Activated CD4-positive, alpha-beta T cell treated with anti-CD3 and anti-CD28 coated beads for 36 hours (primary cell): ENCODE results near the gene ZNF844. TPM values are rescaled to one million over a fixed set of nuclear protein-coding genes. Genes with fewer than 3 reads are reported as not detected.
"Not testable (repeated sequence)": the region's sequence is repeated elsewhere in the genome, so short reads cannot be mapped to it uniquely, and the experiment has no call there.

ENCODE experiments used
- ATAC-seq: fragments of 200-7000 bp; cut with Tn5 transposase; one replicate; pipeline ENCODE4 v1.10.0; 2021; ENCODE audit warnings: mild to moderate bottlenecking, moderate library complexity
- CTCF ChIA-PET: fragments of 350-600 bp; sonication (Branson Sonifier 250); formaldehyde crosslinking; loops from one replicate; lab custom pipeline; 2021; ENCODE audit warnings: antibody characterized with exemption; lab: Charles Lee
- POLR2A ChIA-PET: fragments of 350-600 bp; sonication (Branson Sonifier 250); formaldehyde crosslinking; loops from one replicate; lab custom pipeline; 2021; ENCODE audit warnings: antibody characterized with exemption, inconsistent platforms; lab: Charles Lee
- DNase-seq: peaks from one replicate; pipeline ENCODE4 v3.0.0-alpha.2; 2020
- H3K27ac Mint-ChIP-seq: one replicate; pipeline ENCODE4 v1.8.0; 2021; ENCODE audit warnings: mixed read lengths
- H3K27me3 Mint-ChIP-seq: one replicate; pipeline ENCODE4 v1.8.0; 2021; ENCODE audit warnings: mixed read lengths
- H3K36me3 Mint-ChIP-seq: one replicate; pipeline ENCODE4 v1.8.0; 2021; ENCODE audit warnings: low read depth, mixed read lengths
- H3K4me1 Mint-ChIP-seq: one replicate; pipeline ENCODE4 v1.8.0; 2021; ENCODE audit warnings: mixed read lengths
- H3K4me3 Mint-ChIP-seq: one replicate; pipeline ENCODE4 v1.8.0; 2021; ENCODE audit warnings: mild to moderate bottlenecking, moderate library complexity, mixed read lengths
- H3K9me3 Mint-ChIP-seq: one replicate; pipeline ENCODE4 v1.8.0; 2021; ENCODE audit warnings: low read depth, mixed read lengths
- intact Hi-C, 2 experiments: fragments of 100-400 bp; cut with DNase I in 1 of 2; cut with micrococcal nuclease in 1 of 2; formaldehyde crosslinking; loops; one replicate each; pipeline versions ENCODE4 v1.14.2 to v1.15.1; 2022 to 2024; cut with DNase I, micrococcal nuclease
- total RNA-seq, 2 experiments: library from RNA; stranded (reverse); gene quantifications; one replicate each; pipeline ENCODE4 v1.2.3, GENCODE V29; 2021

ZNF844 gene
- total RNA-seq, 2 experiments from 2014 or later, result 4.4 to 5.5 TPM

DNA sequence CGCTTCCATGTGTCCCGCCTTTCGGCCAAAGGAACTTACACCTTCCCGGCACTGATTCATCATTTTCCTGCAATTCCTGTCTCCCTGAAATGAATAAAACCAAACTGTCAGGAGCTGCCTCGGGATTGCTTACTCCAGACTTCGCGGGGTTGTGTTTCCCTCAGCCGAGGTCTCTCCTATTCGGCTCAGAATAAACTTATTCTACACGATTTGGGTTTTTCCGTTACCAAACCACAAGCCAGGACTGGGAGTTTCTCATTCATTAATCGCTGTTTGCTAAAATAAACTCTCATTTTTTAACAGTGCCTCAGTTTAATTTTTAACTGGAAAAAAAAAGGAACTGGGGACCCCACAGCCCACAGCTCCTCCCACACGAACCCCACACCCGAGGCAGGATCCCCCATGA, 12.4 kb upstream of the ZNF844 start:
- H3K36me3 Mint-ChIP-seq, result peaks cover 7% of the 10 kb centered on the region
- H3K27ac Mint-ChIP-seq, result peak overlapping the region; percentile 2
- peak overlapping the region; percentile 66 for H3K4me3 Mint-ChIP-seq
- POLR2A ChIA-PET, result no interaction called here
- ATAC-seq (no peak), DNase-seq (peak; percentile 15)
- intact Hi-C loops, result loop anchor here in 1 of 2 experiments (1.0 to 2.0 kb wide), 2 partner anchors 51 to 88 kb away; no protein-coding TSS in a partner anchor
- peaks cover 14% of the 10 kb centered on the region for H3K27me3 Mint-ChIP-seq
- H3K4me1 Mint-ChIP-seq, result peaks cover 9% of the 10 kb centered on the region
- CTCF ChIA-PET, result interaction anchor here (0.6 to 1.3 kb wide), 5 partner anchors 89 to 224 kb away, joined by 3 to 5 read pairs (median 3); no protein-coding TSS in a partner anchor
- H3K9me3 Mint-ChIP-seq, result no peaks in the 10 kb centered on the region

GRCh38 chr19:12052497-12053169, 11.9 kb upstream of the ZNF844 start, which contains the start of gene ZNF878:
Gene ZNF878 (minus strand): TSS chr19:12052961. CDS start chr19:12052801, 160 bp downstream.
- peak; percentile 95 for ATAC-seq
- Mint-ChIP-seq H3K9me3 (no peaks in the 10 kb centered on the region), H3K4me3 (peak within 1 kb of the TSS; percentile 66), H3K36me3 (peaks cover 5% of the 10 kb centered on the region), H3K27ac (peak within 1 kb of the TSS; percentile 2), H3K4me1 (peaks cover 9% of the 10 kb centered on the region), H3K27me3 (peaks cover 14% of the 10 kb centered on the region)
- intact Hi-C loops, result loop anchor here in 1 of 2 experiments (1.0 to 2.0 kb wide), 3 partner anchors 52 to 128 kb away; no protein-coding TSS in a partner anchor
- ChIA-PET POLR2A (interaction anchor here (0.5 kb wide), 1 partner anchor 27 kb away, joined by 3 read pairs; no protein-coding TSS in a partner anchor), CTCF (interaction anchor here (0.6 to 1.3 kb wide), 6 partner anchors 38 to 224 kb away, joined by 3 to 5 read pairs (median 3); no protein-coding TSS in a partner anchor)
- DNase-seq, result peak; percentile 82

DNA sequence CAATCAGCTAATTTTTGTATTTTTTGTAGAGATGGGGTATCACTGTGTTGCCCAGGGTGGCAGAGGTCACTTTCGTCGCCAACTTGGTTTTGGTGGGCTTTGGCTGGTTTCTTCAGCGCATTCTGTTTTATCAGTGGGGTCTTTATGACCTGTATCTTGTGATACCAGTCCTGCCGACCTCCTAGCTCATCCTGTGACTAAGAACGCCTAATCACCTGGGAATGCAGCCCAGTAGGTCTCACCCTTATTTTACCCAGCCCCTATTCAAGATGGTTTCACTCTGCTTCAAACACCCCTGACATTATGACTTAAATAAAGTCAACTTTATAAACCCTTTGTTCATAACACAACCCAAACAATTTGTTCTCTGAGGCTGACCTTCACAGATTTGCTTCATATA, 8.7 kb upstream of the ZNF844 start:
- DNase-seq, result no peak
- H3K36me3 Mint-ChIP-seq, result peaks cover 3% of the 10 kb centered on the region
- ATAC-seq, result no peak
- intact Hi-C loops, result loop anchor here (1.0 to 5.0 kb wide), 4 partner anchors 68 to 258 kb away; no protein-coding TSS in a partner anchor
- H3K4me1 Mint-ChIP-seq, result peaks cover 15% of the 10 kb centered on the region
- no peak overlapping the region for H3K4me3 Mint-ChIP-seq
- H3K27me3 Mint-ChIP-seq, result peaks cover 12% of the 10 kb centered on the region
- ChIA-PET CTCF (interaction anchor here (0.5 to 2.2 kb wide), 6 partner anchors 24 to 258 kb away, joined by 3 to 7 read pairs (median 4); partner anchors contain the start of genes ZNF136, ZNF20 and ZNF491), POLR2A (no interaction called here)
- no peak overlapping the region for H3K27ac Mint-ChIP-seq
- H3K9me3 Mint-ChIP-seq, result no peaks in the 10 kb centered on the region

DNA sequence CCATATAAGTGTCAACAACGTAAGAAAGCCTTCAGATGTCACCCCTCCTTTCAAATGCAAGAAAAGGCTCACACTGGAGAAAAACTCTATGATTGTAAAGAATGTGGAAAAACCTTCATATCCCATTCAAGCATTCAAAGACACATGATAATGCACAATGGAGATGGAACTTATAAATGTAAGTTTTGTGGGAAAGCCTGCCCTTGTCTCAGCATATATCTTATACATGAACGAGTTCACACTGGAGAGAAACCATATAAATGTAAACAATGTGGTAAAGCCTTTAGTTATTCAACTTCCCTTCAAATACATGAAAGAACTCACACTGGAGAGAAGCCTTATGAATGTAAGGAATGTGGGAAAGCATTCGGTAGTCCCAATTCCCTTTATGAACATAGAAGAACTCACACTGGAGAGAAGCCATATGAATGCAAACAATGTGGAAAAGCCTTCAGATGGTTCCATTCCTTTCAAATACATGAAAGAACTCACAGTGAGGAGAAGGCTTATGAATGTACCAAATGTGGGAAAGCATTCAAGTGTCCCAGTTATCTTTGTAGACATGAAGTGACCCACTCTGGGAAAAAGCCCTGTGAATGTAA, 11.1 kb downstream of the ZNF844 start:
- intact Hi-C loops, result loop anchor here in 1 of 2 experiments (5.0 kb wide), 1 partner anchor 112 kb away; no protein-coding TSS in a partner anchor
- ChIA-PET POLR2A (no interaction called here), CTCF (no interaction called here)
- ATAC-seq, result no peak
- no peak overlapping the region for H3K27ac Mint-ChIP-seq
- no peaks in the 10 kb centered on the region for H3K4me1 Mint-ChIP-seq
- no peaks in the 10 kb centered on the region for H3K27me3 Mint-ChIP-seq
- DNase-seq, result no peak
- H3K4me3 Mint-ChIP-seq, result no peak overlapping the region
- peaks cover 64% of the 10 kb centered on the region for H3K36me3 Mint-ChIP-seq
- peaks cover 40% of the 10 kb centered on the region for H3K9me3 Mint-ChIP-seq

DNA sequence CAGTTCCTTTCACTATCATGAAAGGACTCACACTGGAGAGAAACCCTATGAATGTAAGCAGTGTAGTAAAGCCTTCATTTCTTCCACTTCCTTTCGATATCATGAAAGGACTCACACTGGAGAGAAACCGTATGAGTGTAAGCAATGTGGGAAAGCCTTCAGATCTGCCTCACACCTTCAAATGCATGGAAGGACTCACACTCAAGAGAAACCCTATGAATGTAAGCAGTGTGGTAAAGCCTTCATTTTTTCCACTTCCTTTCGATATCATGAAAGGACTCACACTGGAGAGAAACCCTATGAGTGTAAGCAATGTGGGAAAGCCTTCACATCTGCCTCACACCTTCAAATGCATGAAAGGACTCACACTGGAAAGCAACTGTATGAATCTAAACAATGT, 11.8 kb downstream of the ZNF844 start:
- DNase-seq, H3K4me3 Mint-ChIP-seq, CTCF ChIA-PET, H3K4me1 Mint-ChIP-seq, POLR2A ChIA-PET, ATAC-seq, H3K27me3 Mint-ChIP-seq, H3K27ac Mint-ChIP-seq: not testable (repeated sequence)
- Mint-ChIP-seq H3K36me3 (peaks cover 61% of the 10 kb centered on the region), H3K9me3 (peaks cover 41% of the 10 kb centered on the region)
- intact Hi-C loops, result loop anchor here in 1 of 2 experiments (5.0 kb wide), 1 partner anchor 111 kb away; no protein-coding TSS in a partner anchor

DNA sequence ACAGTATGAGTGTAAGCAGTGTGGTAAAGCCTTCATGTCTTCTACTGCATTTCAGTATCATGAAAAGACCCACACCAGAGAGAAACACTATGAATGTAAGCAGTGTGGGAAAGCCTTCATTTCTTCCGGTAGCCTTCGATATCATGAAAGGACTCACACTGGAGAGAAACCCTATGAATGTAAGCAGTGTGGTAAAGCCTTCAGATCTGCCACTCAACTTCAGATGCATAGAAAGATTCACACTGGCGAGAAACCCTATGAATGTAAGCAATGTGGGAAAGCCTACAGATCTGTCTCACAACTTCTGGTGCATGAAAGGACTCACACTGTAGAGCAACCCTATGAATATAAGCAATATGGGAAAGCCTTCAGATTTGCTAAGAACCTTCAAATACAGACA, 12.8 kb downstream of the ZNF844 start:
- peaks cover 44% of the 10 kb centered on the region for H3K9me3 Mint-ChIP-seq
- H3K36me3 Mint-ChIP-seq, result peaks cover 63% of the 10 kb centered on the region
- no peaks in the 10 kb centered on the region for H3K27me3 Mint-ChIP-seq

DNA sequence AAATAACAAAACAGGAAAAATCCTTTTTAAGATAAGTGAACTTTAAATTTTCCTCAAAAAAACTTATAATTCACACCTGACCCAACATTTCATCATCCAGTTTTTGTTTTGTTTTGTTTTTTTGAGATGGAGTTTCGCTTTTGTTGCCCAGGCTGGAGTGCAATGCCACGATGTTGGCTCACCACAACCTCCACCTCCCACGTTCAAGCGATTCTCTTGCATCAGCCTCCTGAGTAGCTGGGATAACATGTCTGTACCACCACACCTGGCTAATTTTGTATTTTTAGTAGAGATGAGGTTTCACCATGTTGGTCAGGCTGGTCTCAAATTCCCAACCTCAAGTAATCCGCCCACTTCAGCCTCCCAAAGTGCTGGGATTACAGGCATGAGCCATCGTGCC, 18.8 kb downstream of the ZNF844 start:
- H3K27me3 Mint-ChIP-seq, H3K4me3 Mint-ChIP-seq, intact Hi-C loops, H3K4me1 Mint-ChIP-seq, POLR2A ChIA-PET, H3K27ac Mint-ChIP-seq, CTCF ChIA-PET, ATAC-seq: not testable (repeated sequence)
- DNase-seq, result peak; percentile 32
- peaks cover 23% of the 10 kb centered on the region for H3K36me3 Mint-ChIP-seq
- peaks cover 17% of the 10 kb centered on the region for H3K9me3 Mint-ChIP-seq

More for the DNA sequence above, 12.8 kb downstream of the ZNF844 start:
- ChIA-PET POLR2A (no interaction called here), CTCF (interaction anchor here (0.6 kb wide), 1 partner anchor 116 kb away, joined by 3 read pairs; no protein-coding TSS in a partner anchor)
- Mint-ChIP-seq H3K4me1 (no peaks in the 10 kb centered on the region), H3K27ac (no peak overlapping the region), H3K4me3 (no peak overlapping the region)
- intact Hi-C loops, result loop anchor here in 1 of 2 experiments (5.0 kb wide), 1 partner anchor 110 kb away; no protein-coding TSS in a partner anchor
- ATAC-seq (no peak), DNase-seq (no peak)

DNA sequence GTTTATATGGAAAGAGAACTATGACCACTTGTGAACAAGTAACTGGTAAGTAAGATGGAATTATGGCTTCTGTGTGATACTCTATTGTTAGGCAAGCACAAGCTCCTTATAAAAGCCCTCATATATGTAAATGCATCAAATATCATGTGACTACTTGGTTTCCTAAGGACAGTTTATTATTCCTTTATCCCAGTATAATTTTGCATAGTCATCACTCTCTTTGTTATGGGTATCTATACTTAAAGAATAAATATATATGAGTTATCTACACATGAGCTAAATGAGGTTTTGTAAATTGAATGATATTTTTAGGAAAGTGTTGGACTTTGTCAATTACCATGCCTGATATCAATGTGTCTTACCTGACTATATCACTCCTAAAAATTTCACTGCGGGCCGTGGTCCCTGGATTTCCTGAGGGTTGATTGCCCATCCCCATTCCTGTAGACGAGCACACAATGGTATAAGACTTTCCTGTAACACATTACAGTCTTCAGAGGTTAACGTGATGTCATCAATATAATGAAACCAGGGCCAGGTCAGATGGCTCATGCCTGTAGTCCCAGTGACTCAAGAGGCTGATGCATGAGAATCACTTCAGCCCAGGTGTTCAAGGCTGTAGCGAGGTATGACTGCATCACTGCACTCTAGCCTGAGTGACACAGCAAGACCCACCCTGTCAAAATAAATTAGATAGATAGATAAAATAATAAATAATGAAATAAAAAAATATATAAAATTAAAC, 20.7 kb downstream of the ZNF844 start:
- CTCF ChIA-PET, result interaction anchor here (0.7 to 1.4 kb wide), 5 partner anchors 26 to 426 kb away, joined by 3 to 6 read pairs (median 3); partner anchors contain the start of gene ZNF491
- H3K4me1 Mint-ChIP-seq, result no peaks in the 10 kb centered on the region
- H3K36me3 Mint-ChIP-seq, result peaks cover 16% of the 10 kb centered on the region
- POLR2A ChIA-PET, result interaction anchor here (0.6 kb wide), 1 partner anchor 94 kb away, joined by 7 read pairs; no protein-coding TSS in a partner anchor
- no peaks in the 10 kb centered on the region for H3K27me3 Mint-ChIP-seq
- peak; percentile 33 for ATAC-seq
- intact Hi-C loops, result no loop called here
- H3K9me3 Mint-ChIP-seq, result peaks cover 14% of the 10 kb centered on the region
- H3K4me3 Mint-ChIP-seq, result no peak overlapping the region
- H3K27ac Mint-ChIP-seq, result no peak overlapping the region
- no peak for DNase-seq

GRCh38 chr19:12090807-12091206, 26.3 kb downstream of the ZNF844 start:
- H3K36me3 Mint-ChIP-seq, result peaks cover 12% of the 10 kb centered on the region
- peaks cover 6% of the 10 kb centered on the region for H3K27me3 Mint-ChIP-seq
- DNase-seq (peak; percentile 88), ATAC-seq (peak; percentile 50)
- H3K27ac Mint-ChIP-seq, result no peak overlapping the region
- intact Hi-C loops, result loop anchor here (1.0 to 2.0 kb wide), 2 partner anchors 32 to 50 kb away; no protein-coding TSS in a partner anchor
- H3K4me1 Mint-ChIP-seq, result peaks cover 10% of the 10 kb centered on the region
- H3K4me3 Mint-ChIP-seq, result no peak overlapping the region
- H3K9me3 Mint-ChIP-seq, result no peaks in the 10 kb centered on the region
- POLR2A ChIA-PET, result interaction anchor here (1.5 kb wide), 1 partner anchor 50 kb away, joined by 7 read pairs; the partner anchor contains the start of gene ZNF20
- CTCF ChIA-PET, result interaction anchor here (0.6 to 3.7 kb wide), 29 partner anchors 10 to 575 kb away, joined by 3 to 50 read pairs (median 4); partner anchors contain the start of genes MAN2B1, WDR83, ZNF136 and ZNF20

DNA sequence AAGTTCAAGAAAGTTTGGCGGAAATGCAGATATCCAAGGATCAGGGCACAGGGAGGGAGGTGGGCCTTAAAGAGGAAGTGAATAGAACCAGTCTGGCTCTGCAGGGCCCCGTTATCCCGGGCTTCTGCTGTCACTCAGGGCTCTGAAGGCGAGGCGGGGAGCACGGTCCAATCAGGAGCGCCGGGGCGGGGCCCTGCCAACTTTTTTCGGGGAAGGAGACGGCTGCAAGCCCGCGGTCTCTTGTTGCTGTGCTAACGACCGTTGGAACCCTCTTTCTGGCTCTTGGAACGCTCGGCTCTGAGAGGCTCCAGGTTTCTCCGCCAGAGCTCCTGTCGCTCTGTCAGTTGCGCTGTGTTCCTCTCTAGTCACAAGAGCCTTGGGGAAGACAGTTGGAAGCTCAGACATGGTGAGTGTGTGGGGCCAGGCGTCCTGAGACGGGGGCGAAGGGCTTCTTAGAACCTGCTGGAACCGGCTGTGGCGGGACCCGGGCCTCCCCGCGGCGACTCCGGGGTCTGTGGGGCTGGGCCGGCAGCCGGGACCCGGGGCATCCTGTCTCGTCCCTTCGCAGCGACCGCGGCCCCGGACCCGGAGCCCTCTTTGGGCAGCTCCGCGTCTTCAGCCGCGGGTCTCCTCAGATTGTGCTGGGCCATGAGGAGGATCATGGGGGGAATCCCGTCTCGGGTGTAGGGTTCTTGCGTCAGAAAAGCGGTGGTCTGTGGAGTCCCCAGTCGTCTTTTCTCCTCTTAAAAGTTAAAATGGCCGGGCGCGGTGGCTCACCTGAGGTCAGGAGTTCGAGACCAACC, 27.7 kb downstream of the ZNF844 start:
- POLR2A ChIA-PET, result interaction anchor here (0.6 kb wide), 2 partner anchors 107 to 284 kb away, joined by 3 read pairs; no protein-coding TSS in a partner anchor
- peak overlapping the region; percentile 69 for H3K27ac Mint-ChIP-seq
- CTCF ChIA-PET, result interaction anchor here (0.6 to 3.7 kb wide), 12 partner anchors 8 to 574 kb away, joined by 3 to 50 read pairs (median 3); partner anchors contain the start of genes MAN2B1, WDR83, ZNF20 and ZNF700

More for the DNA sequence above, 27.7 kb downstream of the ZNF844 start:
- Mint-ChIP-seq H3K4me1 (peaks cover 10% of the 10 kb centered on the region), H3K27me3 (peaks cover 6% of the 10 kb centered on the region), H3K4me3 (peak overlapping the region; percentile 80), H3K9me3 (no peaks in the 10 kb centered on the region), H3K36me3 (peaks cover 13% of the 10 kb centered on the region)
- DNase-seq (peak; percentile 90), ATAC-seq (peak; percentile 92)
- intact Hi-C loops, result loop anchor here in 1 of 2 experiments (1.0 kb wide), 3 partner anchors 48 to 168 kb away; partner anchors contain the start of gene ZNF20
